Trophoblast cell (in vitro differentiated cells and primary cell): Measurements from ENCODE around the gene CBX8.

ENCODE experiments used
- DNase-seq, 2 donors: peaks; one replicate each; pipeline ENCODE4 v3.0.0-alpha.2; 2016
- H2AFZ ChIP-seq: 2 replicates; pipeline ENCODE4 v1.6.1; 2013; ENCODE audit warnings: low read length, moderate library complexity, mild to moderate bottlenecking; ENCODE audit not compliant: insufficient read depth, poor library complexity
- H2AK5ac ChIP-seq: 2 replicates; pipeline ENCODE4 v1.6.1; 2013; ENCODE audit warnings: mild to moderate bottlenecking, low read length
- H2BK120ac ChIP-seq: 2 replicates; pipeline ENCODE4 v1.6.1; 2013; ENCODE audit warnings: low read length, mild to moderate bottlenecking, moderate library complexity; ENCODE audit not compliant: insufficient read depth, poor library complexity
- H2BK12ac ChIP-seq: 2 replicates; pipeline ENCODE4 v1.6.1; 2013; ENCODE audit warnings: mild to moderate bottlenecking, low read length, moderate library complexity
- H2BK5ac ChIP-seq: 2 replicates; pipeline ENCODE4 v1.6.1; 2013; ENCODE audit warnings: low read length, low read depth, moderate library complexity, mild to moderate bottlenecking; ENCODE audit not compliant: poor library complexity
- H3K14ac ChIP-seq: 2 replicates; pipeline ENCODE4 v1.6.1; 2013; ENCODE audit warnings: mild to moderate bottlenecking, low read length
- H3K18ac ChIP-seq: 2 replicates; pipeline ENCODE4 v1.6.1; 2013; ENCODE audit warnings: mild to moderate bottlenecking, low read length
- H3K23ac ChIP-seq: 2 replicates; pipeline ENCODE4 v1.6.1; 2013; ENCODE audit warnings: low read length
- H3K27ac ChIP-seq: 2 replicates; pipeline ENCODE4 v1.5.1; 2013; ENCODE audit warnings: low read depth, mild to moderate bottlenecking, inconsistent platforms, low read length, moderate library complexity
- H3K27me3 ChIP-seq: 2 replicates; pipeline ENCODE4 v1.6.1; 2013; ENCODE audit warnings: inconsistent platforms, mild to moderate bottlenecking, low read length, moderate library complexity; ENCODE audit not compliant: insufficient read depth
- H3K36me3 ChIP-seq, 2 experiments: 1 replicate in 1 of 2; 2 replicates in 1 of 2; pipeline ENCODE4 v1.6.1; 2013; ENCODE audit warnings: low read length in 2 of 2, mild to moderate bottlenecking in 2 of 2, moderate library complexity in 1 of 2; ENCODE audit not compliant: insufficient read depth in 2 of 2, control insufficient read depth in 1 of 2
- H3K4ac ChIP-seq: 2 replicates; pipeline ENCODE4 v1.6.1; 2013; ENCODE audit warnings: low read depth, mild to moderate bottlenecking, low read length, moderate library complexity
- H3K4me1 ChIP-seq, 2 experiments: 1 replicate in 1 of 2; 2 replicates in 1 of 2; pipeline ENCODE4 v1.6.1; 2013; ENCODE audit warnings: low read length in 2 of 2, mild to moderate bottlenecking in 2 of 2, moderate library complexity in 1 of 2; ENCODE audit not compliant: insufficient read depth in 2 of 2, control insufficient read depth in 1 of 2
- H3K4me2 ChIP-seq: 2 replicates; pipeline ENCODE4 v1.6.1; 2013; ENCODE audit warnings: inconsistent platforms, mild to moderate bottlenecking, low read length, moderate library complexity
- H3K4me3 ChIP-seq: 2 replicates; pipeline ENCODE4 v1.5.1; 2013; ENCODE audit warnings: mild to moderate bottlenecking, low read depth, low read length, inconsistent platforms
- H3K79me1 ChIP-seq: one replicate; pipeline ENCODE4 v1.6.1; 2013; ENCODE audit warnings: low read length
- H3K79me2 ChIP-seq: 2 replicates; pipeline ENCODE4 v1.6.1; 2013; ENCODE audit warnings: low read length, mild to moderate bottlenecking; ENCODE audit not compliant: control insufficient read depth, insufficient read depth, poor library complexity
- H3K9ac ChIP-seq: 2 replicates; pipeline ENCODE4 v1.6.1; 2013; ENCODE audit warnings: mild to moderate bottlenecking, low read length
- H3K9me3 ChIP-seq: 2 replicates; pipeline ENCODE4 v1.6.1; 2013; ENCODE audit warnings: low read depth, mild to moderate bottlenecking, control low read depth, inconsistent platforms, low read length; ENCODE audit not compliant: insufficient read depth
- H4K12ac ChIP-seq: 2 replicates; pipeline ENCODE4 v1.6.1; 2013; ENCODE audit warnings: low read depth, mild to moderate bottlenecking, low read length, moderate library complexity
- H4K8ac ChIP-seq: 2 replicates; pipeline ENCODE4 v1.6.1; 2013; ENCODE audit warnings: low read depth, mild to moderate bottlenecking, low read length, moderate library complexity
- H4K91ac ChIP-seq: one replicate; pipeline ENCODE4 v1.6.1; 2013; ENCODE audit warnings: low read depth, mild to moderate bottlenecking, low read length, moderate library complexity
- WGBS: extraction: QIAGEN DNeasy Blood & Tissue Kit; methylation state at CpG from one replicate; pipeline ENCODE4 v1.1.7; 2013; ENCODE audit warnings: missing lambda C conversion rate; ENCODE audit not compliant: insufficient read length, insufficient coverage; ENCODE audit errors: extremely low coverage; 5-methylcytosine and 5-hydroxymethylcytosine counted together

The CBX8 gene

DNA sequence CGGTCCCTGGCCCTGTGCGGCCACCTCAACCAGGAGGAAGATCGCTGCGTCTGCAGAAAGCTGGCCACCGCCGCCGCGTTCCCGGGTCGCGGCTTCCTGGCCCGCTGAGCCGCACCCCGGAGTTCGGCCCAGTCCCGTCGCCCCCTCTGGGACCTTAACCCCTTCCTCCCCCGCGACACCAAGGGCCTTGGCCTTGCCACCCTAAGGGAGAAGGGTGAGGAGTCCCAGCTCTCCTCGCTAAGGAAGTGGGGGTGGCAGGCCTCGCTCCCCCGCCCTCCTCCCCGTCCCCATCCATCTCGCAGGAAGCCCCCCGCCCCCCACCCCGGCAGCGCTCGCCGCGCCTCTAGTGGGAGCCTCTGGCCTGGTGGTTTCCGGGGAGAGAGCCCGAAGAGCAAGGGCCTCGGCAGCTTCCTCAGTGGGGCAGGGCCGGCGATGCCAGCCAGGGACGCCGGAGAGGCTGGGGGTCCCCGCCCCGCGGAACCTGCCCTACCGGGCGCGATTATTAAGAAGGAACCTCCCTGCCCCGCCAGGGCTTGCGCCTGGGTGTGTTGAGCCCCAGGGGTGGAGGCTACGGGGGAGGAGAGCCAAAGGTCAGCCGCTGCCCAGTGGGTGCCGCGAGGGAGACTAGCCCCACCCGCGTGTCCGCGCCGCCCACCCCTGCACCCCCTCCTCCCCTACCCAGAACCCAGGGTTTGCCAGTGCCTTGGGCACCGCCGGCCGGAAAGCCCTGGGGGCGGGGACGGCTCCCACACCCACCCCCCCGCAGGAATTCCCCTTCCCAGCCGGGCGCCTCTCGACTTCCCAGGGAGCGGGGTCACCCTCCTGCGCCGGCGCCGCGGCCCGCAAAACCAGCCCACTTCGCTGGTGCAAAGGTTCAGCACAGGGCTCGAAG, 35.6 kb upstream of the CBX8 start:
- no CpG with 5 or more reads among the region's 72 CpGs for WGBS
- no peak overlapping the region for H3K14ac ChIP-seq

DNA sequence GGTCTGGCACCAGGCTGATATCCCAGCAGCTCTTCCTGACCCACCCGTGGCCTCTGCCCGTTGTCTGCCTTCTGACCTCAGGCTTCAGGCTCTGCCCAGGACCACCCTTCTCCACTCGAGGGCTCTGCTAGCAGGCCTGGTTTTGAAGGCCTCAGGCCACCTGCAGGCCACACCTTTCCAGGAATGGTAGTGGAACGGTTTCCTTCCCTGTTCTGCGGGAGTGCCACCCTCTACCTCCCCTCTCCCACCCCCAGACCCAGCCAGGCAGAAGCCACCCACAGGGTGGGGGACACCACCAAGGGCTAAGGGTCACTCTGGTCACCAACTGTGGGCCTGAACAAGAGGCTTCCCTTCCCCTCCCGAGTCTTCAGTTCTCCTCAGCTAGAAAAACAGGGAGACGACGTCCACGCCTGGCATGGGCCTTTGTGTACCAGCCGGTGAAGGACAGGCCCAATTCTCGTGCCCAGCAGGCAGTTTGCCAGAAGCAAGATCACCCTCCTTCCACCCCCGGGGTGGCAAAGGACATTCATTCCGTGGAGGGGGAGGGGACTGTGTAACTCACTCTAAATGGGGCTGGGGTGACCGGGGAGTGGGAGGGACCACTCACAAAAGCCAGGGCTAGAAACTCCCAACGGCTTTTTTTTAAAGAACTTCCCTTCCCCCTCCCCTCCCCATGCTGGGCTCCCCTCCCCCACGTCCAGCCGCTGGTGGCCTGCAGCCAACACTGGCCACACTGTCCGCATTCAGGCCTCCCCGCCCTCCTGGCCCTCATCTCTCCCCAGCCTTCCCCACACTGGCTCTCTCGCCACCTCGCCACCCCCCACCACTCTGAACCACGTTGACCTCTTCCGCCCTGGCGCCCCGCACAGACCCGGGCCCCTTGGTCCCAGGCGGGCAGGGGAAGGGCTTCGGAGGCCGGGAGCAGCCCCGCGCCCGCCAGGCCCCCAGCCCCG, 34.7 kb upstream of the CBX8 start:
- Histone ChIP-seq H2BK12ac (no peak overlapping the region), H2BK120ac (no peak overlapping the region), H3K36me3 (peaks cover 1 to 7% of the 10 kb centered on the region in 2 experiments), H3K18ac (no peak overlapping the region), H3K4me3 (no peak overlapping the region), H4K12ac (no peak overlapping the region), H3K79me2 (no peaks in the 10 kb centered on the region), H4K91ac (no peak overlapping the region), H3K27ac (no peak overlapping the region), H3K27me3 (peaks cover 64% of the 10 kb centered on the region), H3K4ac (no peak overlapping the region), H3K79me1 (no peaks in the 10 kb centered on the region), H3K9me3 (peaks cover 13% of the 10 kb centered on the region), H3K9ac (no peak overlapping the region), H2AK5ac (no peak overlapping the region), H3K14ac (no peak overlapping the region), H3K4me1 (peaks cover 21 to 23% of the 10 kb centered on the region in 2 experiments), H4K8ac (no peak overlapping the region), H2BK5ac (no peak overlapping the region), H3K23ac (no peak overlapping the region), H2AFZ (no peak overlapping the region), H3K4me2 (peak overlapping the region; percentile 62)
- no peak for DNase-seq
- WGBS, result no CpG with 5 or more reads among the region's 33 CpGs

More for the DNA sequence above, 35.6 kb upstream of the CBX8 start:
- Histone ChIP-seq H3K23ac (no peak overlapping the region), H3K4me2 (peak overlapping the region; percentile 62), H2BK12ac (no peak overlapping the region), H3K27ac (no peak overlapping the region), H4K8ac (no peak overlapping the region), H3K79me2 (no peaks in the 10 kb centered on the region), H3K9ac (no peak overlapping the region), H4K12ac (no peak overlapping the region), H3K27me3 (peaks cover 73% of the 10 kb centered on the region), H3K4ac (no peak overlapping the region), H4K91ac (no peak overlapping the region), H3K9me3 (peaks cover 9% of the 10 kb centered on the region), H2BK5ac (no peak overlapping the region), H3K36me3 (peaks cover 1 to 7% of the 10 kb centered on the region in 2 experiments), H3K4me3 (no peak overlapping the region), H2AFZ (no peak overlapping the region), H2BK120ac (no peak overlapping the region), H2AK5ac (no peak overlapping the region), H3K18ac (peak overlapping the region; percentile 51), H3K4me1 (peaks cover 31% of the 10 kb centered on the region in 2 experiments), H3K79me1 (no peaks in the 10 kb centered on the region)
- DNase-seq, result no peak

DNA sequence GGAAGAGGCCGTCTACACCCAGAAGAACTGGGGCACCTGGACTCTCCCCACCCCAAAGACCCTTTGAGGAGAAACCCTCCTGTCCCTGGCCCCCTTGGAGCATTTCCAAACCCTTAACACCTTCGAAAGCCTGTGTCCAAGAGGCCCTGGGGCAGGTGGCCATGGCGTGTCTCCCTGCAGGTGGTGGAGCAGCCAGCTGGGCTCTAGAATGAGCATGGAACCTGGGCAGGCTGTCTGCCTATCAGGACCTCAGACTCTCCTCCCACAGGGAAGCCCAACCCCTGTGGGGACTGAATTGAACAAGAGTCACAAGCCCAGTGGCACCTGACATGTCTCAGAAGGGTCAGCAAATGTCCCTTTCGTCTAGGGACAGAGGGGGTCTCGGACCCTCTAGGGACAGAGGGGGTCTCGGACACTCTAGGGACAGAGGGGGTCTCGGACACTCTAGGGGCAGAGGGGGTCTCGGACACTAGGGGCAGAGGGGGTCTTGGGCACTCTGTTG, 33.9 kb upstream of the CBX8 start:
- Histone ChIP-seq H3K4me3 (no peak overlapping the region), H2BK5ac (no peak overlapping the region), H3K4me2 (no peak overlapping the region), H3K14ac (no peak overlapping the region), H4K91ac (no peak overlapping the region), H3K9ac (no peak overlapping the region), H3K27ac (no peak overlapping the region), H3K23ac (no peak overlapping the region), H3K27me3 (peaks cover 56% of the 10 kb centered on the region), H4K8ac (no peak overlapping the region), H3K4me1 (peaks cover 15 to 19% of the 10 kb centered on the region in 2 experiments), H2BK120ac (no peak overlapping the region), H3K79me1 (no peaks in the 10 kb centered on the region), H3K36me3 (peaks cover 1 to 7% of the 10 kb centered on the region in 2 experiments), H2AFZ (no peak overlapping the region), H3K18ac (no peak overlapping the region), H3K9me3 (peaks cover 10% of the 10 kb centered on the region), H3K4ac (no peak overlapping the region), H2BK12ac (no peak overlapping the region), H2AK5ac (no peak overlapping the region), H3K79me2 (no peaks in the 10 kb centered on the region), H4K12ac (no peak overlapping the region)
- no CpG with 5 or more reads among the region's 8 CpGs for WGBS
- DNase-seq, result no peak

DNA sequence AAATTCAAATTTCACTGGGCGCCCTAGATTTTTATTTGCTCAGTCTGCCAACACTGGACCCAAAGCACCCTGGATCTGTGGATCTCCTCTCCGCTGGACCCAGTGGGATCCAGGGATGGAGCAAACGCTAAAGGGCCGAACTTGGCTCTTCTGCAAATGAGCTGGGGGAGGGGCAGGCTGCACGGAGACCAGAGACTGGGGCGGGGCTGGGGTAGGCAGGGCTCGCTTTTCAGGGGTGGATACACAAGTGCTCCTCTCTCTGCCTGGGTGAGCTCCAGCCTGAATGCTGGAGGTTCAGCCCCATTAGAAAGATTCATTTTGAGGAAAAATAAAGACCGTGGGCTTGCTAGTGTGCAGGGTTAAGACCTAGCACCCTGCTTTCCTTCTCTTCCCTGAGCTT, 33.4 kb upstream of the CBX8 start:
- Histone ChIP-seq H3K14ac (no peak overlapping the region), H3K9ac (no peak overlapping the region), H2BK120ac (no peak overlapping the region), H3K4ac (no peak overlapping the region), H3K4me2 (no peak overlapping the region), H3K79me1 (no peaks in the 10 kb centered on the region), H3K27me3 (peaks cover 51% of the 10 kb centered on the region), H2BK5ac (no peak overlapping the region), H3K9me3 (peaks cover 10% of the 10 kb centered on the region), H3K4me3 (no peak overlapping the region), H2BK12ac (no peak overlapping the region), H4K12ac (no peak overlapping the region), H4K8ac (no peak overlapping the region), H3K27ac (no peak overlapping the region), H3K36me3 (peaks cover 1 to 7% of the 10 kb centered on the region in 2 experiments), H2AK5ac (no peak overlapping the region), H3K18ac (no peak overlapping the region), H3K4me1 (peaks cover 14 to 17% of the 10 kb centered on the region in 2 experiments), H2AFZ (no peak overlapping the region), H4K91ac (no peak overlapping the region), H3K23ac (no peak overlapping the region), H3K79me2 (no peaks in the 10 kb centered on the region)
- DNase-seq, result no peak
- WGBS, result no CpG with 5 or more reads among the region's 8 CpGs
